Measurements from ENCODE around the gene ANGEL2. TPM values are rescaled to one million over a fixed set of nuclear protein-coding genes. Genes with fewer than 3 reads are reported as not detected.

Gene ANGEL2
- total and polyA plus RNA-seq, 2 of the 4 experiments (the other 2 are of a cell fraction) = 13.4 to 44.1 TPM

DNA sequence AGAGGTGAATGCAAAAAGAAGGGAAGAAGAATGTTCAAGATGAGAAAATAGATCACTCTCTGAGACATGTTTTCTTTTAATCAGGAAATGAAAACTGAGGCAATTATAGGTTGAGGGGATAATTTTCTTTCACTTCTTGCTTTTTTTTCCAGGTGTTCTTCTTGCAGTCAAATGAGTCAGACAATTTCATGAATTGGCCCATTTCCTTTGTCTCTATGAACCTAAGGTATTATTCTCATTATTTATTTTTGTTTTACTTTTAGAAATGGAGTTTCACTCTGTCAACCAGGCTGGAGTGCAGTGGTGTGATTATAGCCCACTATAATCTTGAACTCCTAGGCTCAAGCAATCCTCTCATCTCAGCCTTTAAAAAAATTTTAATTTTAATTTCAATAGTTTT, 68.8 kb downstream of the ANGEL2 start:
- no peak overlapping the region for H2BK20ac ChIP-seq (ENCODE audit: low read depth, low read length)
- peaks cover 3% of the 10 kb centered on the region; the same call in 1 of the 2 replicates for H3K9me1 ChIP-seq (ENCODE audit: insufficient read depth, low read length)
- H3K4me1 ChIP-seq (ENCODE audit: control insufficient read depth, insufficient read depth, low read length) = peaks cover 2% of the 10 kb centered on the region; the same call in 1 of the 2 replicates
- no peak overlapping the region for H3K4ac ChIP-seq (ENCODE audit: low read depth, low read length)
- in situ Hi-C loops (cut with MboI; ENCODE audit: low sequenced_read_pairs) = no loop called here
- H4K20me1 ChIP-seq (ENCODE audit: insufficient read depth, low read length) = no peaks in the 10 kb centered on the region
- H3K27me3 ChIP-seq (ENCODE audit: control insufficient read depth, insufficient read depth, low read length) = peaks cover 7% of the 10 kb centered on the region; the same call in 1 of the 2 replicates
- DNase-seq (no peak), ATAC-seq (ENCODE audit: low read depth) (no peak)
- no peaks in the 10 kb centered on the region for H3K36me3 ChIP-seq (ENCODE audit: control insufficient read depth, insufficient read depth, low read length)
- H4K8ac ChIP-seq (ENCODE audit: low read depth in 2 of 2, low read length in 2 of 2) = no peak overlapping the region
- no peak overlapping the region for H3K18ac ChIP-seq (ENCODE audit: low read depth, low read length)
- dilution Hi-C loops (cut with HindIII; ENCODE audit: low sequenced_read_pairs, unreplicated experiment) = no loop called here
- H3K9ac ChIP-seq (ENCODE audit: low read depth, low read length) = no peak overlapping the region
- H3K56ac ChIP-seq (ENCODE audit: extremely low read depth, insufficient read depth, low read length) = no peak overlapping the region
- TF ChIP-seq SMC3 (IDR thresholded peaks at IDR 0.05; ENCODE audit: low read depth, low read length) (no peak), BHLHE40 (IDR thresholded peaks at IDR 0.05; ENCODE audit: low read depth, low read length) (no peak), FOS (IDR thresholded peaks at IDR 0.05; ENCODE audit: low read depth, low read length) (no peak), RFX5 (IDR thresholded peaks at IDR 0.05; ENCODE audit: low read depth, low read length) (no peak)
- TF ChIP-seq, protein P1, sequence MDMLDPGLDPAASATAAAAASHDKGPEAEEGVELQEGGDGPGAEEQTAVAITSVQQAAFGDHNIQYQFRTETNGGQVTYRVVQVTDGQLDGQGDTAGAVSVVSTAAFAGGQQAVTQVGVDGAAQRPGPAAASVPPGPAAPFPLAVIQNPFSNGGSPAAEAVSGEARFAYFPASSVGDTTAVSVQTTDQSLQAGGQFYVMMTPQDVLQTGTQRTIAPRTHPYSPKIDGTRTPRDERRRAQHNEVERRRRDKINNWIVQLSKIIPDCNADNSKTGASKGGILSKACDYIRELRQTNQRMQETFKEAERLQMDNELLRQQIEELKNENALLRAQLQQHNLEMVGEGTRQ (IDR thresholded peaks at IDR 0.05; ENCODE audit: low read depth, low read length) = no peak
- no peak overlapping the region for H3K23ac ChIP-seq (ENCODE audit: low read depth, low read length)
- no peak overlapping the region for H2AK9ac ChIP-seq (replicated peaks; ENCODE audit: low read depth, low read length, poor library complexity)
- H2AFZ ChIP-seq (replicated peaks; ENCODE audit: low read length, poor library complexity) = no peak overlapping the region
- H4K91ac ChIP-seq (ENCODE audit: insufficient read depth, low read depth, low read length) = no peak overlapping the region
- no peak overlapping the region for H3K27ac ChIP-seq (ENCODE audit: insufficient read depth, low read length)
- ChIA-PET POLR2A (ENCODE audit: unreplicated experiment) (no interaction called here), CTCF (no interaction called here)
- BruUV-seq (replicated peaks) = no TSS peak
- no peak overlapping the region for H3K14ac ChIP-seq (replicated peaks; ENCODE audit: low read depth, low read length)
- H3K9me3 ChIP-seq (ENCODE audit: control insufficient read depth, insufficient read depth, low read length) = no peaks in the 10 kb centered on the region
- no peak overlapping the region for H4K5ac ChIP-seq (ENCODE audit: low read depth, low read length)
- no peak overlapping the region for H2BK15ac ChIP-seq (ENCODE audit: low read depth, low read length)
- H3K4me2 ChIP-seq (ENCODE audit: low read depth, low read length) = no peak overlapping the region
- no peaks in the 10 kb centered on the region for H3K79me1 ChIP-seq (ENCODE audit: low read depth in 1 of 2, low read length in 2 of 2)
- H2AK5ac ChIP-seq (ENCODE audit: low read depth, low read length) = no peak overlapping the region
- H2BK120ac ChIP-seq (ENCODE audit: low read depth, low read length) = no peak overlapping the region
- intact Hi-C loops (cut with micrococcal nuclease) = no loop called here
- no peak overlapping the region for H2BK5ac ChIP-seq (ENCODE audit: low read depth, low read length, poor library complexity, severe bottlenecking)
- no peak overlapping the region for H3K4me3 ChIP-seq (ENCODE audit: insufficient read depth, low read depth, low read length)
